HG03571 (cell line): ENCODE data around the gene SLC28A1.

Experiments used
- ATAC-seq: cut with Tn5 transposase; IDR thresholded peaks from one replicate; pipeline ENCODE4 v1.9.1; 2021; ENCODE audit not compliant: unreplicated experiment

The SLC28A1 gene

DNA sequence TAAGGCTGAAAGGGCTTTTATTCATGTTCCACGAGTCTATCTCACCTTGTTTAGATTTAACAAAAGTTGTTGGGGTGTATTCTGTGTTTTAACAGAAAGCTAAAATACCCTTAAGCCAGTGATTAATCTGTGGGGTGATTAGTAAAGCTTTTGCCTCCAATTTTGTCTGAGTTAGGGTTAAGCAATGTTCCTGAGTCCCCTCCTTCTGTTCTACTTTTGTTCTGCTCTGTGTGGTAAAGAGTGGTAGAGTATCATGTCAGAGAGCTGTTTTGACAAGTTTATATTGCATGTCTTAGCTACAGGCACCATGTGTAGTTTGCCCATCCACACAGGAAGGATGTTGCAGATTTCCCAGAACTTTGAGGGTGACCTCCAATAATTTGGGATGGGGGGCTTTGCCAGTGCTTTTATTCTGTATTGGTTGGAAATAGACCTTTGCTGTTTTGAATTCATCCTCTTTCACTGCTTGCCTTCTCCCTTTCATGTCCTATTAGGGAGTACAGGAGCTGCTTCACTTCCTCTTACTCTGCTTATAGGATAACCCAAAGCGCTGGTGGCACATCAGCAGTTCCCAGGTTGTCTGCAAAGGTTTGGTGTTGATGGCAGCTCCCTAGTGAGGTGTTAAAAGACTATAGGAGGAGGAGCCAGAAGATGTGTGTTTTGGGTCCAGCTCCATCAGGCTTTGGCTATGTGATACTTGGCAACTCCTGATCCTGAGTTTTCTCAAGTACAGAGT lies 104.6 kb downstream of the SLC28A1 start:
- no peak for ATAC-seq

DNA sequence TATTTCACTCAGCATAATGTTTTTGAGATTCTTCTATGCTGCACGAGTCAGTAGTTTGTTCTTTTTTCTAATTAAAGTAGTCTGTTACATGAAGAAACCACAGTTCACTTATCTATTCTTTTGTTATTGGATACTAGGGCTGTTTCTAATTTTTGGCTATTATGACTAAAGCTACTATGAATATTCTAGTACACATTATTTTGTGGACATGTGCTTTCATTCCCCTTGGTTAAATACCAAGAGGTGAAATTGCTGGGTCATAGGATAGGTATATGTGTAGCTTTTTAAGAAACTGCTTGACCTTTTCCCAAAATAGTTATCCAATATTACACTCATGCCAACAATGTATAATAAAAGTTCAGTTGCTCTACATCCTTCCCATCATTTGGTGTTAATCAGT lies 106.0 kb downstream of the SLC28A1 start:
- no peak for ATAC-seq

DNA sequence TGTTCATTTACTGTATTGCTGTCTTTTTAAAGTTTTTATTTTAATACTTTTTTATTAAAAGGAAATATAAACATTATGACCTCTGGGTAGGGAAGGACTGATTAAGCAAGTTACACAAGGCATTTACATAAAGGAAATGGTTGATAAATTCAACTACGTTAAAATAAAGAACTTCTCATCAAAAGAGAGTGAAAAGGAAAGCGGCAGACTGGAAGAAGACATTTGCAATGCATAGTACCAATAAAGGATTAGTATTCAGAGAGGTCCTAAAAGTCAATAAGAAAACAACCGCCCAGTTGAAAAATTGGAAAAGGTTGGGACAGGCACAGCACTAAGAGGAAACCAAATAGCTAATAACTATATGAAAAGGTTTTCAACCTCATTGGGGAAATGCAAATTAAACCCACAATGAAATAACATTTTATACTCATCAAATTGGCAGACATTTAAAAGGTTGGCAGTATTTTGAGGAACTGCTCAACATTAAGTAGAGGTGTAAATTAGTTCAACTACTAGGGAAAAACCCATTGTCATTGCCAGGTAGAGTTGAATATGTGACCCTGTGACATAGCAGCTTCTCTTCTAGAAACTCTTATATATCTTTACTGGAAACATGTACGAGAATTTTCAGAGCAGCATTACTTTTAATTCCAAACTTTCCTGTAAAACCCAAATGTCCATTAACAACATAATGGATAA lies 106.7 kb downstream of the SLC28A1 start:
- no peak for ATAC-seq

DNA sequence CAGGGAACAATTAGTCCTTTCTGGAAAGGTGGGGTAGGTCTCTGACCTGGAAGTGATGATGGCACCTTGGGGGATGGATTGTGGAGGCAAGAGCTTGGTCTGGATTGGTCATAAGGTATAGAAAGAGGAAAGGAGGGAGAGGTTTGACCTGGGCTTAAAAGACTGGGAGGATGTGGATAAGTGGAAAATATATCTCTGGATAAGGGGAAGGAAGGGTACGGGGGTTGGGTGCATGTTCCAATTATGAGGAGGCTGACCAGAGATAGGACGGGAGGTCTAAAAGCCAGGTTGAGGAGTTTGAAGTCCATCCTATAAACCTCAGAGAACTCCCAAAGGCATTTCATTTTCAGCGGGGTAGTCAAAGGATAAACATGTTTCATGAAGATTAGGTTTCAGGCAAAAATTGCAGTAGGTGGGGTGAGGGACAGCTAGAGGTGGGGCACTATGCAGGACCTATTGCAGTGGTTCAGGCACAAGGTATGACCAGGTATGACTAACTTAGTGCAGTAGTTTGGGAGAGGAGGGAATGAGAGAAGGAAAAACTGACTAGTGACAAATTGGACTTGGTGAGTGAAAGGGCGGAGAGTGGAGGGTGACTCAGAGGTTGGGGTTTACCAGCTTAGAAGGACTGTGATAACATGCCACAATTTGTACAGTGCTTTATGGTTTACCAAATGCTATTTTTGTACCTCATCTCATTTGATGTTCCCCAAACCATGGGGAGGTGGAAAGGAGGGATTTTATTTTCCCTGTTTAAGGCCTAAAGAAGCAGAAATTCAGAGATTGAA lies 107.9 kb downstream of the SLC28A1 start:
- ATAC-seq: no peak
